Putamen (tissue), 1 donor: Measurements from ENCODE around the gene SLC24A3.
"Not testable (repeated sequence)": the region's sequence is repeated elsewhere in the genome, so short reads cannot be mapped to it uniquely, and the experiment has no call there.

Experiments
- DNase-seq: peaks from one replicate; pipeline ENCODE4 v3.0.0-alpha.2; 2016; ENCODE audit warnings: low spot score

SLC24A3 gene

DNA sequence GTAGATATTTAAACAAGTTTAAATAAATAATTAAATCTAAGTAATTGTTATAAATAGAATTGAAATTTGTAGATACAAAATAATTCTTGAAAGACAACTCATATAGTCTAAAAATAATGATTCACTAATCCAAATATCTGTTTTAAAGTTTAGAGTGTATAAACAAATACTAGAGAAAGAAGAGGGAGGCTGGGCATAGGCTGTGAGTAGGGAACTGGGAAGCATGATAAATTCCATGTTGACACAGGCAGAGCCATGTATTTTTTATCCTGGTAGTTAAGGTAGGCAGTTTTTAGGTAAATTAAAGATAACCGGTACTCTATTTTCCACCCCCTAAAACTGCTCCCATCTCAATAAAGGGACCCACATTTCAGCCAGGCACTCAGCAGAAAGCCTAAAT, 534.0 kb downstream of the SLC24A3 start:
- no peak for DNase-seq

DNA sequence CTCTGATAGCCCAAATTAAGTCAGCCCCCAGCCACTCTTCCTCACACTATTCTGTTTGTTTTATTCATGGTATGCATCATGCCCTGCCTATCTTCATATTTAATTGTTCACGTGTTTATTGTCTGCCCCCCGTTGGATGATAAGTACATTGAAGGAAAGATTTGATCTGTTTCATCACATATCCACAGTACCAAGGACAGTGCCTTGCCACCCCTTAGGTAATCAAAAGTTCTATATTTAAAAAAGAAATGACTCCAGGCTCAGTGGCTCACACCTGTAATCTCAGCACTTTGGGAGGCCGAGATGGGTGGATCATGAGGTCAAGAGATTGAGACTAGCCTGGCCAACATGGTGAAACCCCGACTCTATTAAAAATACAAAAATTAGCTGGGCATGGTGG, 535.5 kb downstream of the SLC24A3 start:
- DNase-seq, result no peak

DNA sequence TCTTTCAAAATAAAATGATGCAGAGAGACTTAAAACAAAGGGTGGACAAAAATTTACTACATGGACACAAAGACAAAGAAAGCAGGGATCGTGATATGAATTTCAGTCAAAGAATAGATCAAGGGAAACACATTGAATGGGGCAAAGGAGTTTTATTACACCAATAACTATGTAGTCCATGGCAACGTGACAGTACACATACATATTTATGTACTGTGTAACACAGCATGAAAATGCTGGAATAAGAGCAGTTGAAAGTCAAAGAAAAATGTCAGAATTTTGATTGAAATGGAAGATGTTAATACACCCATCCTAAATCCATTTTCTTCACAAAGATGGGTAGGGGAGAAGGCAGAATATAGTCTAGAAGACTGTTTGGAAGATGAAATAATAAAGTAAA, 536.2 kb downstream of the SLC24A3 start:
- DNase-seq, result no peak

DNA sequence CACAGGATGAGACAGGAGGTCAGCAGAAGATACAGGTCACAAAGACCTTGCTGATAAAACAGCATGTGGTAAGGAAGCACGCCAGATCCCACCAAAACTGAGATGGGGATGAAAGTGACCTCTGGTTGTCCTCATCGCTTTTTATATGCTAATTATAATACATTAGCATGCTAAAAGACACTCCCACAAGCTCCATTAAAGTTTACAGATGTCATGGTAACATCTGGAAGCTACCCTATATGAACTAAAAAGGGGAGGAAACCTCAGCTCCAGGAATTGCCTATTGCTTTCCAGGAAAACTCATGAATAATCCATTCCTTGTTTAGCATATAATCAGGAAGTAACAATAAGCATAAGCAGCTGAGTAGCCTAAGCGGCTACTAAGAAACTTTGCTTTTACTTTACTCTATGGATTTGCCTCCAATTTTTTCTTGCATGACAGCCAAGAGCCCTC, 537.2 kb downstream of the SLC24A3 start:
- DNase-seq, result no peak

- no peak for DNase-seq
Observed at GRCh38 chr20:19750101-19750606, 537.7 kb downstream of the SLC24A3 start.

DNA sequence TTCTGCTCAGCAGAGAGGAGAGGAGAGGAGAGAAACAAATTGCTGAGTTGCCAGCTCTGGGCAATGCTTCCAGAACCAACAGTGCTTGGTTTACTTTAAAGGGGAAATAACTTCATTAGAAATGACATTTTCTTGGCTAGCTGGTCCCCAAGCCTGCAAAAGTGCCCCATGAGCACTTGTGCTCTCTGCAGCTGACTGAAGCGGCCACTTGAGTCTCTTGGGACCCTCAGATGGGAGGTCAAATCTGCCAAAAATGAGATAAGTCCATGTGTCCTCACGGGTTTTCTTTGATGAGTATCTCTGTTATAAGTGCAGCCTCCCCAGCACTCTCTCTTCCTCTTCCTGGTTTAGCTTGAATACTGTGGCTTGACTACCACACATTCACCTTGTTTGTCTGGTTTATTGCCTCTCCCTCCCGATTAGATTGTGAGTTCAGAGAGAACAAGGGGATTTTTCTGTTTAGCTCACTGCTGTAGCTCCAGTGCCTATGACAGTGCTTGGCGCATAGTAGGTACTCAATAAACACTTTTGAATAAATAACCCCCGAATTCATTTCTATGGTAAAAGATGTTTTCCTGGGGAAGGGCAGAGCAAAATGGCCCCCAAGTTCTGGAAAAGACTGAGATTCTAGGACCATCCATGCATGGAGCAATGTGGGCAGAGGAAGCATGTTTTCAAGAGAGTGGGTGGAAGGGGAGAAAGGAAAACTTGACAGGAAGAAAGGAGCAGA, 538.6 kb downstream of the SLC24A3 start:
- no peak for DNase-seq

DNA sequence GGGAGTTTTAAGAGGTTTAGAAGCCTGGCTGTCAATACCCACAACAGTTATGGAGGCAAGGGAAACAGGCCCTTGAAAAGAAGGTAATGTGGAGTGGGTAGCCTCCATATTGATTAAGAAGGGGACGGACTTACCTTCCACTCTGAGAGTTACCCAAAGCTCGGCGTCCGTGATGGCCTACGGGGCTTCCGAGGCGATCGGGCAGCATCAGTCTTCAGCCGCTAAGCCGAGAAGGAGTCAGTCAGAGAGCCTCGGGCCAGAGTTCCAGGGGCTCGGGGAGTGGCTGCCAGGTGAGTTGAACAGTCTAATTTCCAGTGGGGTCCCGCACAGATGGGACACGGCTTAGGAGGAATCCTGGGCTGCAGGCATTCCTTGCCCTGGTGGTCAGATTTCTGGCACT, 541.8 kb downstream of the SLC24A3 start:
- DNase-seq, result not testable (repeated sequence)

- no peak for DNase-seq
Observed at GRCh38 chr20:19756761-19757486, 544.5 kb downstream of the SLC24A3 start.

GRCh38 chr20:19757487-19758132, 545.2 kb downstream of the SLC24A3 start:
- peak; percentile 82 for DNase-seq

- DNase-seq, result peak; percentile 49
Observed at GRCh38 chr20:19758133-19758500, 545.7 kb downstream of the SLC24A3 start, which contains the start of gene RIN2. Gene RIN2, plus strand, starts transcription at chr20:19758258. Its CDS starts 131,344 bp downstream, at chr20:19889602.

DNA sequence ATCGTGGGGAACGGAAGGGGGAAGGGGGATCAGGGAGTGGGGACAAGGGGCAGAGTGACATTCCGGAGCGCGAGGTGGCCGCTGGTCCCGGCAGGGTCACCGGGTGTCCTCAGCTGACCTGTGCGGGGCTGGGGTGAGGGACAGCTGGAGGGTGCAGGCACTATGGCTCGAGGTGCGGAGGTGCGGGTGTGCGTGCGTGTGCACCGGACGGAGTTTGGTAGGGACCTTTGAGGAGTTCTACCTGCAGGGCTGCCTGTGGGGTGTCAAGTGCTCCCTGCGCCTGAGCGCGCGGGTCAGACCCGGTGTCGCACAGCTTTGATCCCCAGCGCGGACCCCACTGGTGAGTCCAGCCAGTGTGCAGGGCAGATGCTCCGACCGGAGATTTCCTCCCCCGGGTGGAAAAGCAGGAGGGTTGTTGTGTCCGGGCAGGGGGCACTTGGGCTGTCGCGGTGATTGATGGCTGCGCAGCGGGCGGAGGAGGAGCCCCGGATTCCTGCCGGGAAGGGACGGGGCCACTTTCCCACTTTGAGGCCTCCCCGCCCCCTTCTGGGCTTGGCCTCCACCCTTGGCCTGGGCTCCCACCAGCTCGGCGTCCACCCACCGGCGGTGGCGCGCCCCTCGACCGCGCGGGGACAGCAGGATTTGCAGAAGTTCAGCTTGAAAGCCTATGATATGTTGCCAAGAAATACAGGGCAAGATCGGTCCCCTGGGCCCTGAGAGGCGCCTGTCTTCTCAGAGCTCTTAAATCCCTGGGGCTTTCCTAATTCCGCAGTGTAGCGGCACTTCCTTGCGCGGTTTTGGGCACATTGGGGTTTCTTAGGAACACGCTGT, 546.3 kb downstream of the SLC24A3 start:
- DNase-seq, result peak; percentile 53

- no peak for DNase-seq
Observed at GRCh38 chr20:19760371-19760721, 547.9 kb downstream of the SLC24A3 start.

- DNase-seq, result no peak
Observed at GRCh38 chr20:19761326-19761725, 548.9 kb downstream of the SLC24A3 start.

DNA sequence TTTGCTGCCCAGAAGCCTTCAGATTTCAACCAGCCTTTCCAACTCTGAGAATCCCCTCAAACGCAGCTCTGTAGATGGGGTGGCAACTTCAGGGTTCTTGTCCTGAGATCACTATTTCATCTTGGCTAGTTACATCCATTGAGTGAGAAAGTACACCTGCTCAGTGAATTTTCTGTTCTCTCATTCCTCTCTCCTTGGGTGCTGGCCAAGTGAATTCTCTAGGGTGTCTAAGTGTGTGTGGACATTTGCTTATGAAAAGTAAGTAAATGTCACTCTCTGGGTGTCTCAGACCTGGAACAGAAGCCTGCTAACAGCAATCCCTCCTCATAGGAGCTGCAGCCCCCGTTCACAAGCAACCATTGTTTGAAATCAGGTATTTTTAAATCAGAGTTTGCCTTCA, 549.4 kb downstream of the SLC24A3 start:
- DNase-seq, result no peak

- no peak for DNase-seq
Observed at GRCh38 chr20:19764207-19764606, 551.8 kb downstream of the SLC24A3 start.

DNA sequence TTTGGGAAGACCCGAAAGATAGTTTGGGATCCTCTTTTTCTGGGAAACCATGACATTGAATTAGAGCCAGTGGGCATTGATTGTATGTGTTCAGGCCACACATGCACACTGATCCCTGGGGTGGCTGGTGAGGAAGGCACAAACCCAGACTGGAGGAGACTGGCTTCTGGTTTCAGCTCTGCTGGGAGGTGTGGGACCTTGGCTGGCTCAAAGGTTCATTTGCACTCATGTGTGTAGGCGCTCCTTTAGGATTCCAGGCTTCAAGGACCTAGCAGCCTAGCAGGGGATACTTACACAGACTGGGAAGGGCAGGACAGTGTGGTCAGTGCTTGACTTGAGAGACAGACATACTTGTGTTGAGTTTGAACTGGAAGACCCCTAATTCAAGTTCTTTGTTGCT, 552.8 kb downstream of the SLC24A3 start:
- DNase-seq, result no peak

DNA sequence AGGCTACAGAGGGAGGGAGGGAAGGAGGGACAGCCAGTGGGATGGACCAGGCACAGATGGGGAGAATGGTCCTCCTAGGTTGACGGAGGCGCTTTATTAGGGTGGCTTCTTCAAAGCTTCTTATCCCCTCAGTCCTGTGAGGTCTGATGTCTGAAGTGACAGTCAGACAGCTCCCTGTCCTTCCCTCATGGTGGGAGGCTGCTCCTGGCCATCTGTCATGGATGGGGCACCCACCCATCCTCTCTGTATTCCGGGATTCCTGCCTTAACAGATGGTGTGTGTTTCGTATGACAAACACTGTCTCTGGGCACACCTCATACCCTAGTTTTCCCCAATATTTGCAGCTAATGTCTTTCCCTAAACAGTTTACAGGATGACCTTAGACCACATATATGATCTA, 553.5 kb downstream of the SLC24A3 start:
- no peak for DNase-seq

DNA sequence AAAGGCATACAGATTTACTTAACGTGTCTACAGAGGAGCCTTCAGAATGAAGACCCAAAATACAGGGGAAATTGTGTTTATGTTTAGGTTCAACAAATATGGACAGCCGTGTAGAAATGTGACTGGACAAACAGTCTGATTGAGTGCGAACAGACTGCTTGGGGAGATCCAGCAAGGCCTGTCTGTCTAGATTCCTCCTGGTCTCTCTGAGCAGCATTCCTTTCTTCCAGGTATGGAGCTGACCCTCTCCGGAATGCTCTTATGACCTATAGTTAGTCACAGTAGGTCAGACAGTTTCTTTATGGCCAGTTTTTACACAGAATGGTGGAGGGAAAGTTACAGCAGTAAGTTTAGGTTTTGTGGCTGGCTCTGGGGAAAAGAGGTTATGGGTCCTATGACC, 554.6 kb downstream of the SLC24A3 start:
- no peak for DNase-seq

GRCh38 chr20:19768325-19768842, 555.9 kb downstream of the SLC24A3 start:
- DNase-seq, result no peak

- no peak for DNase-seq
Observed at GRCh38 chr20:19769507-19769906, 557.1 kb downstream of the SLC24A3 start.

GRCh38 chr20:19770375-19770774, 557.9 kb downstream of the SLC24A3 start:
- no peak for DNase-seq

DNA sequence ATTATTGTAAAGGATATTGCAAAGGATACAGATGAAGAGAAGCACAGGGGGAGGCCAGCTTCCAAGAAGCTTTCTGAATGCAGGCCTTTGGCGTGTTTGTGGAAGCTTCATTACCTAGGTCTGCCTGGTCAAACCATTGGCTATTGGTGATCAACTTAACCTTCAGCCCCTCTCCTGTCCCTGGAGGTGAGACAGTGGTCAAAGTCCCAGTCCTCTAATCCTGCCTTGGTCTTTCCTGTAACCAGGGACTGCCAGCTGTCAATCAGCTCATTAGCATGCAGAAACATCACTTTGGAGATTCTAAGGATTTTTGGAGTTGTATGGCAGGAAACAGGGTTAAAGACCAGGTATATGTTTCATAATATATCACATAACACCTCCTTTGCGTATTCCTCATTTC, 558.6 kb downstream of the SLC24A3 start:
- no peak for DNase-seq
